ENCODE results near the gene FAM83F. TPM values are rescaled to one million over a fixed set of nuclear protein-coding genes. Genes with fewer than 3 reads are reported as not detected.

The FAM83F gene
- total RNA-seq, 3 donors from 2014 or later: 15.8 to 48.0 (median 35.0) TPM

- Histone ChIP-seq H3K4me3 (no peak overlapping the region), H3K36me3 (ENCODE audit: low read depth) (no peaks in the 10 kb centered on the region), H3K4me1 (ENCODE audit: low read depth) (peaks cover 36% of the 10 kb centered on the region), H3K9me3 (no peaks in the 10 kb centered on the region)
- DNase-seq (peak; percentile 84 to 89 (median 86)), ATAC-seq (peak; percentile 69)
- TF ChIP-seq CTCF (IDR thresholded peaks at IDR 0.05): no peak
- intact Hi-C loops (cut with DNase I, micrococcal nuclease): no loop called here
Observed at GRCh38 chr22:39997939-39998726, 3.4 kb downstream of the FAM83F start.

- Histone ChIP-seq H3K9me3 (no peaks in the 10 kb centered on the region), H3K4me1 (ENCODE audit: low read depth) (peaks cover 32% of the 10 kb centered on the region), H3K36me3 (ENCODE audit: low read depth) (no peaks in the 10 kb centered on the region), H3K4me3 (no peak overlapping the region)
- DNase-seq: peak; percentile 33 to 76 (median 69)
- ATAC-seq: peak; percentile 17
- intact Hi-C loops (cut with DNase I, micrococcal nuclease): no loop called here
- no peak for TF ChIP-seq CTCF (IDR thresholded peaks at IDR 0.05)
Observed at GRCh38 chr22:39999144-39999757, 4.5 kb downstream of the FAM83F start.

GRCh38 chr22:40000171-40000570 is 5.4 kb downstream of the FAM83F start:
- Histone ChIP-seq H3K4me3 (no peak overlapping the region), H3K9me3 (no peaks in the 10 kb centered on the region), H3K36me3 (ENCODE audit: low read depth) (no peaks in the 10 kb centered on the region), H3K4me1 (ENCODE audit: low read depth) (peaks cover 31% of the 10 kb centered on the region)
- peak in 1 of 3 donors; percentile 16 for DNase-seq
- intact Hi-C loops (cut with DNase I, micrococcal nuclease): no loop called here
- no peak for ATAC-seq
- TF ChIP-seq CTCF (IDR thresholded peaks at IDR 0.05): no peak

- TF ChIP-seq CTCF (IDR thresholded peaks at IDR 0.05): no peak
- no peaks in the 10 kb centered on the region for H3K9me3 ChIP-seq
- peak in 2 of 3 donors; percentile 6 to 20 for DNase-seq
- ATAC-seq: no peak
- intact Hi-C loops (cut with DNase I, micrococcal nuclease): no loop called here
- no peaks in the 10 kb centered on the region for H3K36me3 ChIP-seq (ENCODE audit: low read depth)
- no peak overlapping the region for H3K4me3 ChIP-seq
- H3K4me1 ChIP-seq (ENCODE audit: low read depth): peaks cover 31% of the 10 kb centered on the region
Observed at GRCh38 chr22:40001106-40001505, 6.4 kb downstream of the FAM83F start.

- H3K36me3 ChIP-seq (ENCODE audit: low read depth): no peaks in the 10 kb centered on the region
- H3K4me3 ChIP-seq: no peak overlapping the region
- intact Hi-C loops (cut with DNase I, micrococcal nuclease): no loop called here
- ATAC-seq (no peak), DNase-seq (peak in 2 of 3 donors; percentile 7 to 23)
- peaks cover 27% of the 10 kb centered on the region for H3K4me1 ChIP-seq (ENCODE audit: low read depth)
- TF ChIP-seq CTCF (IDR thresholded peaks at IDR 0.05): no peak
- no peaks in the 10 kb centered on the region for H3K9me3 ChIP-seq
Observed at GRCh38 chr22:40001800-40002577, 7.2 kb downstream of the FAM83F start.

Measured in mucosa of descending colon (tissue), 3 donors.